ENCODE results near the gene C1RL. TPM values are rescaled to one million over a fixed set of nuclear protein-coding genes. Genes with fewer than 3 reads are reported as not detected.

Gene C1RL
- total RNA-seq, 2 experiments from 2014 or later: 21.5 to 23.3 TPM

GRCh38 chr12:7100239-7100638 is 8.8 kb downstream of the C1RL start:
- CTCF ChIA-PET: interaction anchor here (1.4 kb wide), 1 partner anchor 82 kb away, joined by 3 read pairs; the partner anchor contains the start of gene LPCAT3
- peaks cover 19% of the 10 kb centered on the region for H3K4me1 Mint-ChIP-seq (ENCODE audit: low read depth)

GRCh38 chr12:7099290-7099996 is 9.6 kb downstream of the C1RL start:
- ChIA-PET POLR2A (interaction anchor here (1.0 kb wide), 1 partner anchor 8 kb away, joined by 3 read pairs; no protein-coding TSS in a partner anchor), CTCF (interaction anchor here (1.4 to 1.5 kb wide), 2 partner anchors 13 to 81 kb away, joined by 3 read pairs; partner anchors contain the start of gene LPCAT3)
- Mint-ChIP-seq H3K9me3 (ENCODE audit: insufficient read depth) (no peaks in the 10 kb centered on the region), H3K4me1 (ENCODE audit: low read depth) (peaks cover 19% of the 10 kb centered on the region), H3K27me3 (ENCODE audit: low read depth) (no peaks in the 10 kb centered on the region), H3K4me3 (no peak overlapping the region), H3K27ac (no peak overlapping the region), H3K36me3 (ENCODE audit: low read depth) (peaks cover 32% of the 10 kb centered on the region)
- DNase-seq (no peak), ATAC-seq (no peak)

More at GRCh38 chr12:7100239-7100638, 8.8 kb downstream of the C1RL start:
- Mint-ChIP-seq H3K36me3 (ENCODE audit: low read depth) (peaks cover 38% of the 10 kb centered on the region), H3K27me3 (ENCODE audit: low read depth) (no peaks in the 10 kb centered on the region), H3K9me3 (ENCODE audit: insufficient read depth) (peaks cover under 1% of the 10 kb centered on the region), H3K4me3 (no peak overlapping the region), H3K27ac (no peak overlapping the region)
- DNase-seq (no peak), ATAC-seq (no peak)
- POLR2A ChIA-PET: no interaction called here

DNA sequence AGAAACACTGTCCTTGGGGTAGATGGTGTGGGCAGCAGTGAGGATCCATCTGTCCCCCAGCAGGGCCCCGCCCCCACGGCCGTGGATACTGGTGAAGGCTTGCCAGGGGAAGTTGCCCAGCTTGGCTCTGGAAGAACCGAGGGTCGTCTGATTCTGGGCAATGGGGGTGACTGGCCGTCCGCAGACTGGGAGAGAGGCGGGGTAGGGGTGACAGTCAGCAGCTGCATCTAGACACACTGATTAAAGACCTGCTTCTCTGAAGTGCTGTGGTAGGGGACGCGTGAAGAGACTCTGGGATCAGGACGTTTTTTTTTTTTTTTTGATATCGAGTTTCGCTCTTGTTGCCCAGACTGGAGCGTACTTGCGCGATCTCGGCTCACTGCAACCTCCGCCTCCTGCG is 12.0 kb downstream of the C1RL start:
- ChIA-PET CTCF (interaction anchor here (1.7 to 2.0 kb wide), 2 partner anchors 11 to 12 kb away, joined by 8 to 13 read pairs; partner anchors contain the start of gene C1RL), POLR2A (interaction anchor here (1.1 kb wide), 1 partner anchor 11 kb away, joined by 4 read pairs; no protein-coding TSS in a partner anchor)
- Mint-ChIP-seq H3K9me3 (ENCODE audit: insufficient read depth) (no peaks in the 10 kb centered on the region), H3K4me1 (ENCODE audit: low read depth) (peaks cover 11% of the 10 kb centered on the region), H3K27ac (no peak overlapping the region), H3K4me3 (no peak overlapping the region), H3K27me3 (ENCODE audit: low read depth) (peaks cover 5% of the 10 kb centered on the region), H3K36me3 (ENCODE audit: low read depth) (peaks cover 16% of the 10 kb centered on the region)
- ATAC-seq (no peak), DNase-seq (no peak)

- peaks cover 12% of the 10 kb centered on the region for H3K4me1 Mint-ChIP-seq (ENCODE audit: low read depth)
- no peak overlapping the region for H3K4me3 Mint-ChIP-seq
- peaks cover 5% of the 10 kb centered on the region for H3K27me3 Mint-ChIP-seq (ENCODE audit: low read depth)
- H3K9me3 Mint-ChIP-seq (ENCODE audit: insufficient read depth): no peaks in the 10 kb centered on the region
- ATAC-seq: no peak
- no peak for DNase-seq
- peak overlapping the region; percentile 57 for H3K27ac Mint-ChIP-seq
- CTCF ChIA-PET: interaction anchor here (1.0 to 2.2 kb wide), 4 partner anchors 8 to 16 kb away, joined by 3 to 13 read pairs (median 7); partner anchors contain the start of gene C1RL
- peaks cover 13% of the 10 kb centered on the region for H3K36me3 Mint-ChIP-seq (ENCODE audit: low read depth)
- POLR2A ChIA-PET: interaction anchor here (0.6 to 1.1 kb wide), 3 partner anchors 11 to 142 kb away, joined by 3 to 4 read pairs (median 4); no protein-coding TSS in a partner anchor
Measured at GRCh38 chr12:7096006-7096932, 12.7 kb downstream of the C1RL start.

- POLR2A ChIA-PET: interaction anchor here (0.6 to 2.2 kb wide), 4 partner anchors 9 to 150 kb away, joined by 3 to 12 read pairs (median 4); partner anchors contain the start of genes C12orf57, C1RL and RNU7-1
- Mint-ChIP-seq H3K36me3 (ENCODE audit: low read depth) (peaks cover 9% of the 10 kb centered on the region), H3K27ac (no peak overlapping the region)
Measured at GRCh38 chr12:7093892-7094291, 15.1 kb downstream of the C1RL start.

GRCh38 chr12:7093486-7093885 is 15.5 kb downstream of the C1RL start:
- Mint-ChIP-seq H3K4me3 (no peak overlapping the region), H3K27ac (no peak overlapping the region), H3K9me3 (ENCODE audit: insufficient read depth) (no peaks in the 10 kb centered on the region), H3K36me3 (ENCODE audit: low read depth) (peaks cover 7% of the 10 kb centered on the region), H3K27me3 (ENCODE audit: low read depth) (peaks cover 5% of the 10 kb centered on the region), H3K4me1 (ENCODE audit: low read depth) (peaks cover 12% of the 10 kb centered on the region)
- CTCF ChIA-PET: interaction anchor here (0.9 to 1.4 kb wide), 4 partner anchors 14 to 118 kb away, joined by 3 to 6 read pairs (median 4); partner anchors contain the start of gene LPCAT3
- DNase-seq (no peak), ATAC-seq (no peak)
- POLR2A ChIA-PET: interaction anchor here (1.1 to 2.2 kb wide), 2 partner anchors 9 to 149 kb away, joined by 3 to 12 read pairs; partner anchors contain the start of genes C12orf57 and RNU7-1

More at GRCh38 chr12:7093892-7094291, 15.1 kb downstream of the C1RL start:
- Mint-ChIP-seq H3K4me3 (no peak overlapping the region), H3K9me3 (ENCODE audit: insufficient read depth) (no peaks in the 10 kb centered on the region), H3K4me1 (ENCODE audit: low read depth) (peaks cover 12% of the 10 kb centered on the region), H3K27me3 (ENCODE audit: low read depth) (peaks cover 5% of the 10 kb centered on the region)
- CTCF ChIA-PET: interaction anchor here (0.7 to 1.4 kb wide), 3 partner anchors 19 to 76 kb away, joined by 3 to 4 read pairs (median 4); partner anchors contain the start of gene LPCAT3
- DNase-seq: no peak
- ATAC-seq: no peak

DNA sequence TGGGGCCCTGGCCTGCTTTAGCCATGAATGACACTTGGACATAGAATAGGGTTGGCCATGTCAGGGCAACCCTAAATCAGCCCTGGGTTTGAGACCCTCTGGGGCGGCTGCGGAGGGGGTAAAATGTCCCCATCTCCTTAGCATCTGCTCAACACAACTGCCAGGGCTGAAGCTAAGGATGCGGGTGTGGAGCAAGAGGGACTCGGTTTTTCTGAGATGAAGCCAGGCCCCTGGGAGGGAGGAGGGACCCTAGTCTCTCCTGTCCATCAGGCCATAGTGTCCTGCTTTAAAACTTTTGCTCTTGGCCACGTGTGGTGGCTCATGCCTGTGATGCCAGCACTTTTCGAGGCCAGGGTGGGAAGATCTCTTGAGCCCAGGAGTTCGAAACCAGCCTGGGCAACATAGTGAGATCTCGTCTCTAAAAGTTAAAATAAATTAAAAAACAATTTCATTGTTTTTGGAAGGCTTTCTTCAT is 16.0 kb downstream of the C1RL start:
- Mint-ChIP-seq H3K9me3 (ENCODE audit: insufficient read depth) (no peaks in the 10 kb centered on the region), H3K36me3 (ENCODE audit: low read depth) (peaks cover 2% of the 10 kb centered on the region), H3K4me1 (ENCODE audit: low read depth) (peaks cover 12% of the 10 kb centered on the region), H3K27me3 (ENCODE audit: low read depth) (peaks cover 5% of the 10 kb centered on the region), H3K4me3 (peak overlapping the region; percentile 80), H3K27ac (peak overlapping the region; percentile 43)
- ChIA-PET CTCF (interaction anchor here (0.7 to 2.7 kb wide), 12 partner anchors 12 to 169 kb away, joined by 3 to 8 read pairs (median 4); partner anchors contain the start of genes C12orf57, LPCAT3 and RNU7-1), POLR2A (interaction anchor here (2.2 kb wide), 1 partner anchor 149 kb away, joined by 12 read pairs; the partner anchor contains the start of genes C12orf57 and RNU7-1)
- DNase-seq: no peak
- ATAC-seq: no peak

- Mint-ChIP-seq H3K4me3 (peak within 1 kb of the TSS; percentile 80), H3K36me3 (ENCODE audit: low read depth) (no peaks in the 10 kb centered on the region), H3K9me3 (ENCODE audit: insufficient read depth) (no peaks in the 10 kb centered on the region), H3K4me1 (ENCODE audit: low read depth) (peaks cover 12% of the 10 kb centered on the region), H3K27me3 (ENCODE audit: low read depth) (peaks cover 5% of the 10 kb centered on the region), H3K27ac (peak within 1 kb of the TSS; percentile 80)
- ATAC-seq (peak; percentile 71), DNase-seq (peak; percentile 81)
- CTCF ChIA-PET: interaction anchor here (0.7 to 2.7 kb wide), 13 partner anchors 12 to 168 kb away, joined by 3 to 8 read pairs (median 4); partner anchors contain the start of genes C12orf57, LPCAT3 and RNU7-1
- POLR2A ChIA-PET: interaction anchor here (2.2 kb wide), 1 partner anchor 148 kb away, joined by 12 read pairs; the partner anchor contains the start of genes C12orf57 and RNU7-1
Measured at GRCh38 chr12:7092229-7092985, 16.6 kb downstream of the C1RL start, which contains the start of gene C1R. Gene C1R, minus strand, starts transcription at chr12:7092445. Its CDS starts 57 bp downstream, at chr12:7092388.

- POLR2A ChIA-PET: interaction anchor here (1.4 kb wide), 2 partner anchors 17 to 148 kb away, joined by 3 to 5 read pairs; partner anchors contain the start of genes C12orf57, C1RL and RNU7-1
- Mint-ChIP-seq H3K9me3 (ENCODE audit: insufficient read depth) (no peaks in the 10 kb centered on the region), H3K36me3 (ENCODE audit: low read depth) (no peaks in the 10 kb centered on the region), H3K4me1 (ENCODE audit: low read depth) (peaks cover 12% of the 10 kb centered on the region), H3K4me3 (peak overlapping the region; percentile 80), H3K27ac (peak overlapping the region; percentile 80), H3K27me3 (ENCODE audit: low read depth) (peaks cover 5% of the 10 kb centered on the region)
- no peak for DNase-seq
- no peak for ATAC-seq
- CTCF ChIA-PET: interaction anchor here (0.7 to 2.7 kb wide), 8 partner anchors 18 to 167 kb away, joined by 3 to 10 read pairs (median 5); partner anchors contain the start of genes C12orf57 and RNU7-1
Measured at GRCh38 chr12:7091660-7092228, 17.3 kb downstream of the C1RL start.

- H3K36me3 Mint-ChIP-seq (ENCODE audit: low read depth): no peaks in the 10 kb centered on the region
- ChIA-PET POLR2A (interaction anchor here (1.4 kb wide), 2 partner anchors 17 to 147 kb away, joined by 3 to 5 read pairs; partner anchors contain the start of genes C12orf57, C1RL and RNU7-1), CTCF (interaction anchor here (0.7 to 2.7 kb wide), 6 partner anchors 19 to 222 kb away, joined by 3 to 10 read pairs (median 5); partner anchors contain the start of genes C12orf57 and RNU7-1)
- ATAC-seq (no peak), DNase-seq (no peak)
- H3K27me3 Mint-ChIP-seq (ENCODE audit: low read depth): peaks cover 5% of the 10 kb centered on the region
- H3K27ac Mint-ChIP-seq: no peak overlapping the region
- peaks cover 12% of the 10 kb centered on the region for H3K4me1 Mint-ChIP-seq (ENCODE audit: low read depth)
- no peaks in the 10 kb centered on the region for H3K9me3 Mint-ChIP-seq (ENCODE audit: insufficient read depth)
- H3K4me3 Mint-ChIP-seq: no peak overlapping the region
Measured at GRCh38 chr12:7091171-7091570, 17.8 kb downstream of the C1RL start.

Data from activated CD8-positive, alpha-beta T cell treated with anti-CD3 and anti-CD28 coated beads, Interleukin-2, amount 10 ng/mL, durations not matched to agents 7 days and 5 days (primary cell).